IMR-90 (cell line): ENCODE results near the gene RPTOR. TPM values are rescaled to one million over a fixed set of nuclear protein-coding genes. Genes with fewer than 3 reads are reported as not detected.

Source experiments
- ATAC-seq: fragments of 200-7000 bp; cut with Tn5 transposase; 2 replicates; pipeline ENCODE4 v1.9.1; 2020; ENCODE audit warnings: low read depth, mild to moderate bottlenecking, moderate library complexity
- BruUV-seq: library from RNA; stranded (reverse); fragments of 400-500 nt; replicated peaks from 2 replicates; lab custom pipeline; 2021; lab: Mats Ljungman, UMichigan
- CTCF ChIA-PET: fragments of 300-600 bp; formaldehyde crosslinking; extraction: SDS; loops from one replicate; lab custom pipeline; 2021; ENCODE audit warnings: antibody characterized with exemption; lab: Yijun Ruan, JAX
- POLR2A ChIA-PET: fragments of 300-600 bp; sonication (Branson Sonifier 250); formaldehyde crosslinking; loops from one replicate; lab custom pipeline; 2022; ENCODE audit warnings: antibody characterized with exemption; ENCODE audit not compliant: unreplicated experiment; lab: Charles Lee
- DNase-seq: peaks from one replicate; pipeline ENCODE4 v3.0.0; 2013
- H2AFZ ChIP-seq: replicated peaks from 2 replicates; pipeline ENCODE3; 2013; ENCODE audit warnings: low read length, mild to moderate bottlenecking; ENCODE audit not compliant: poor library complexity
- H2AK5ac ChIP-seq: 2 replicates; pipeline ENCODE4 v1.6.1; 2013; ENCODE audit warnings: low read depth, low read length, inconsistent platforms
- H2AK9ac ChIP-seq: replicated peaks from 2 replicates; pipeline ENCODE3; 2013; ENCODE audit warnings: mild to moderate bottlenecking, low read depth, low read length, moderate library complexity; ENCODE audit not compliant: poor library complexity
- H2BK120ac ChIP-seq: 2 replicates; pipeline ENCODE4 v1.6.1; 2013; ENCODE audit warnings: low read depth, low read length, inconsistent platforms
- H2BK15ac ChIP-seq: 3 replicates; pipeline ENCODE4 v1.6.1; 2013; ENCODE audit warnings: low read depth, low read length, inconsistent platforms
- H2BK20ac ChIP-seq: 2 replicates; pipeline ENCODE4 v1.6.1; 2013; ENCODE audit warnings: low read depth, mild to moderate bottlenecking, inconsistent platforms, low read length, moderate library complexity
- H2BK5ac ChIP-seq: 2 replicates; pipeline ENCODE4 v1.6.1; 2013; ENCODE audit warnings: mild to moderate bottlenecking, low read depth, low read length, inconsistent platforms; ENCODE audit not compliant: poor library complexity, severe bottlenecking
- H3K14ac ChIP-seq: replicated peaks from 2 replicates; pipeline ENCODE4 v1.6.1; 2013; ENCODE audit warnings: low read depth, low read length, inconsistent platforms
- H3K18ac ChIP-seq: 2 replicates; pipeline ENCODE4 v1.6.1; 2013; ENCODE audit warnings: low read depth, low read length, control low read depth
- H3K23ac ChIP-seq: 2 replicates; pipeline ENCODE4 v1.6.1; 2013; ENCODE audit warnings: low read depth, low read length, inconsistent platforms
- H3K27ac ChIP-seq: 2 replicates; pipeline ENCODE4 v1.5.1; 2013; ENCODE audit warnings: mild to moderate bottlenecking, control low read depth, low read length; ENCODE audit not compliant: insufficient read depth
- H3K27me3 ChIP-seq: 2 replicates; pipeline ENCODE4 v1.6.1; 2013; ENCODE audit warnings: low read length; ENCODE audit not compliant: control insufficient read depth, insufficient read depth
- H3K36me3 ChIP-seq: 2 replicates; pipeline ENCODE4 v1.6.1; 2013; ENCODE audit warnings: low read length, mixed read lengths; ENCODE audit not compliant: control insufficient read depth, insufficient read depth
- H3K4ac ChIP-seq: 2 replicates; pipeline ENCODE4 v1.6.1; 2013; ENCODE audit warnings: low read depth, low read length, inconsistent platforms
- H3K4me1 ChIP-seq: 2 replicates; pipeline ENCODE4 v1.6.1; 2013; ENCODE audit warnings: low read length, mixed read lengths; ENCODE audit not compliant: control insufficient read depth, insufficient read depth
- H3K4me2 ChIP-seq: 2 replicates; pipeline ENCODE4 v1.6.1; 2013; ENCODE audit warnings: low read depth, mild to moderate bottlenecking, control low read depth, low read length, moderate library complexity
- H3K4me3 ChIP-seq: 2 replicates; pipeline ENCODE4 v1.5.1; 2013; ENCODE audit warnings: low read depth, mild to moderate bottlenecking, control low read depth, low read length, moderate library complexity; ENCODE audit not compliant: insufficient read depth
- H3K56ac ChIP-seq: 2 replicates; pipeline ENCODE4 v1.6.1; 2013; ENCODE audit warnings: low read length, inconsistent platforms; ENCODE audit not compliant: insufficient read depth; ENCODE audit errors: extremely low read depth
- H3K79me1 ChIP-seq, 2 experiments: 2 replicates each; pipeline ENCODE4 v1.6.1; 2013; ENCODE audit warnings: low read length in 2 of 2, inconsistent platforms in 1 of 2, low read depth in 1 of 2
- H3K9ac ChIP-seq: 2 replicates; pipeline ENCODE4 v1.6.1; 2013; ENCODE audit warnings: low read depth, low read length, control low read depth
- H3K9me1 ChIP-seq: 2 replicates; pipeline ENCODE4 v1.6.1; 2013; ENCODE audit warnings: low read length, inconsistent platforms; ENCODE audit not compliant: insufficient read depth
- H3K9me3 ChIP-seq: 2 replicates; pipeline ENCODE4 v1.6.1; 2013; ENCODE audit warnings: low read length; ENCODE audit not compliant: control insufficient read depth, insufficient read depth
- H4K20me1 ChIP-seq: 2 replicates; pipeline ENCODE4 v1.6.1; 2013; ENCODE audit warnings: low read length, inconsistent platforms; ENCODE audit not compliant: insufficient read depth
- H4K5ac ChIP-seq: 2 replicates; pipeline ENCODE4 v1.6.1; 2013; ENCODE audit warnings: mild to moderate bottlenecking, low read depth, low read length, control low read depth
- H4K8ac ChIP-seq, 2 experiments: 2 replicates each; pipeline ENCODE4 v1.6.1; 2013; ENCODE audit warnings: low read depth in 2 of 2, low read length in 2 of 2, control low read depth in 1 of 2, inconsistent platforms in 1 of 2
- H4K91ac ChIP-seq: 2 replicates; pipeline ENCODE4 v1.6.1; 2013; ENCODE audit warnings: low read depth, low read length, inconsistent platforms; ENCODE audit not compliant: insufficient read depth
- RCOR1 ChIP-seq: IDR thresholded peaks from 2 replicates; pipeline ENCODE4 v1.6.1; 2012; ENCODE audit warnings: mild to moderate bottlenecking, low read length, improper control_type of control experiment; ENCODE audit not compliant: insufficient replicate concordance
- WGBS, 2 experiments: methylation state at CpG; one replicate each; pipeline versions ENCODE4 v1.1.5 to v1.1.7; 2013; ENCODE audit warnings: missing lambda C conversion rate in 2 of 2; ENCODE audit not compliant: insufficient read length in 1 of 2; ENCODE audit errors: extremely low coverage in 2 of 2; 5-methylcytosine and 5-hydroxymethylcytosine counted together
- dilution Hi-C: fragments of 300-500 bp; cut with HindIII; formaldehyde crosslinking; loops from one replicate; pipeline ENCODE4 v1.14.3; 2018; ENCODE audit warnings: low sequenced_read_pairs; ENCODE audit not compliant: unreplicated experiment
- in situ Hi-C: fragments of 300-500 bp; cut with MboI; formaldehyde crosslinking; loops from 3 replicates; pipeline ENCODE4 v1.14.3; 2019; ENCODE audit warnings: low sequenced_read_pairs, inconsistent platforms, mixed read lengths
- intact Hi-C: fragments of 100-400 bp; cut with micrococcal nuclease; formaldehyde crosslinking; loops from 2 replicates; pipeline ENCODE4 v1.10.0; 2022
- polyA plus RNA-seq, 3 experiments: library from polyadenylated mRNA; depleted of rRNA; stranded (reverse); fragments of >200 nt; gene quantifications; 2 replicates each; pipeline ENCODE4 v1.2.3, GENCODE V29; 2012; ENCODE audit warnings: low replicate concordance in 1 of 3
- total RNA-seq: library from RNA; depleted of rRNA; stranded (reverse); fragments of >200 nt; gene quantifications from 2 replicates; pipeline ENCODE4 v1.2.3, GENCODE V29; 2012

Gene RPTOR
- total and polyA plus RNA-seq, 2 of the 4 experiments (the other 2 are of a cell fraction) = 10.8 to 14.7 TPM

- H3K14ac ChIP-seq = no peak overlapping the region
- H4K8ac ChIP-seq = no peak overlapping the region
- ATAC-seq (no peak), DNase-seq (no peak)
- BruUV-seq = no TSS peak
- no peak overlapping the region for H3K9ac ChIP-seq
- peak overlapping the region; percentile 78 for H2AK9ac ChIP-seq
- peaks cover 3% of the 10 kb centered on the region; the same call in 1 of the 2 replicates for H3K9me1 ChIP-seq
- no peak overlapping the region for H2BK20ac ChIP-seq
- in situ Hi-C loops (no loop called here), dilution Hi-C loops (no loop called here), intact Hi-C loops (no loop called here)
- no peak overlapping the region for H2AFZ ChIP-seq
- H3K27ac ChIP-seq = no peak overlapping the region
- TF ChIP-seq RCOR1 = no peak
- H2AK5ac ChIP-seq = no peak overlapping the region
- H3K4me2 ChIP-seq = no peak overlapping the region
- H3K4ac ChIP-seq = no peak overlapping the region
- H3K56ac ChIP-seq = no peak overlapping the region
- H3K9me3 ChIP-seq = no peaks in the 10 kb centered on the region
- no peak overlapping the region for H2BK15ac ChIP-seq
- H4K5ac ChIP-seq = no peak overlapping the region
- WGBS, 2 experiments = 79% methylated on average over 9 of the region's 15 CpGs; no CpG with 5 or more reads in 1 of the 2 experiments
- no peak overlapping the region for H2BK5ac ChIP-seq
- H3K23ac ChIP-seq = no peak overlapping the region
- ChIA-PET CTCF (no interaction called here), POLR2A (interaction anchor here (0.6 kb wide), 1 partner anchor 32 kb away, joined by 3 read pairs; no protein-coding TSS in a partner anchor)
- H2BK120ac ChIP-seq = no peak overlapping the region
- H3K27me3 ChIP-seq = no peaks in the 10 kb centered on the region
- no peaks in the 10 kb centered on the region for H3K4me1 ChIP-seq
- peaks cover 0 to 6% of the 10 kb centered on the region in 2 experiments; a peak in 3 of 4 replicates for H3K79me1 ChIP-seq
- H3K4me3 ChIP-seq = no peak overlapping the region
- H4K20me1 ChIP-seq = no peaks in the 10 kb centered on the region
- H3K18ac ChIP-seq = no peak overlapping the region
- H4K91ac ChIP-seq = no peak overlapping the region
- peaks cover 5% of the 10 kb centered on the region for H3K36me3 ChIP-seq
Measured at GRCh38 chr17:80839970-80840369, 295.3 kb downstream of the RPTOR start.
